ENCODE measurements around the gene CSTPP1.

Gene CSTPP1

DNA sequence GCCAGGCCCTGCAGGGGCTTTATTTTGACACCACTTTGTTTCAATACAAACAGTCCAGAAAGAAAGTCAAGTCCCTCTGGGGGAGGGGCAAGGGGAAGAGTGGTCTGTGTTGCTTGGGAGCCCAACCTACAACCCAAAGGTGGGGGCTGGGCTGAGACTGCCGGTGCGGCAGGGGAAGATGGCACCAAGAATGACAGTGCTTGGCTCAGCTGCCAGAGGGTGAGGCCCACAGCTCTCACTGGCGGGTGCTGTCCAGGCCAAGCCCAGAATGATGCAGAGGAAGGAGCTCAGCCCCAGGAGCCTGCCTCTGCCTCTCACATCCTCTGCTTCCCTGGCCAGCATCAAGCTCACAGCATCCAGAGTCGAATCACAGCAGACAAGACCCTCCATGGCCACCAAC lies 227.8 kb downstream of the CSTPP1 start:
- no peak for DNase-seq

DNA sequence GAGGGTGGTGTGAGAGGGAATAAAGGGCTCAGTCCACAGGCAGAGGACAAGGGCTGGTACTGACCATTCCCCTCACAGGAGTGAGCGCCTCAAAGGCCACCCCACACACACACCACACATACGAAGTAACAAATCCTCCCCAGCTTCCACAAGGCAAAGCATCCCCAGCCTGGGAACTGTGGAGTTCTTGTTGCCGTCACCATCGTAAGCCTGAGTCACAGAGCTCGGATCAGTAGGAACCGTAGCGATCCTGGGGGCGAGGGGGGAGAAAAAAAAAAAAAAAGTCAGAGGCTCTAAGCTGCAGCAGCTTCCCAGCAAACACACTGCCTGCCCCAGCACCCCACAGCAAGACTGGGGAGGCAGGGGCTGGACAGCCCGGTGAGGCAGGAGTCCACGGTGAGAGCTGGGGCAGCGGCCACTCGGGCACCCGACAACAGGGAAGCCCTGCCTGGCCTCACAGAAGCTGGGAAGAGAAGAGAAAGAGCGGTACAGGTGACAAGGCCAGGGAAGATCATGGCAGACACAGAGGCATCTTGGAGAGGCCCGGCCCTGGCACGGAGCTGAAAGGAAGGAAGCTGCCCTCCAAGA lies 228.8 kb downstream of the CSTPP1 start:
- DNase-seq = no peak

- no peak for DNase-seq
Observed at GRCh38 chr11:47166368-47166767, 229.8 kb downstream of the CSTPP1 start.

DNA sequence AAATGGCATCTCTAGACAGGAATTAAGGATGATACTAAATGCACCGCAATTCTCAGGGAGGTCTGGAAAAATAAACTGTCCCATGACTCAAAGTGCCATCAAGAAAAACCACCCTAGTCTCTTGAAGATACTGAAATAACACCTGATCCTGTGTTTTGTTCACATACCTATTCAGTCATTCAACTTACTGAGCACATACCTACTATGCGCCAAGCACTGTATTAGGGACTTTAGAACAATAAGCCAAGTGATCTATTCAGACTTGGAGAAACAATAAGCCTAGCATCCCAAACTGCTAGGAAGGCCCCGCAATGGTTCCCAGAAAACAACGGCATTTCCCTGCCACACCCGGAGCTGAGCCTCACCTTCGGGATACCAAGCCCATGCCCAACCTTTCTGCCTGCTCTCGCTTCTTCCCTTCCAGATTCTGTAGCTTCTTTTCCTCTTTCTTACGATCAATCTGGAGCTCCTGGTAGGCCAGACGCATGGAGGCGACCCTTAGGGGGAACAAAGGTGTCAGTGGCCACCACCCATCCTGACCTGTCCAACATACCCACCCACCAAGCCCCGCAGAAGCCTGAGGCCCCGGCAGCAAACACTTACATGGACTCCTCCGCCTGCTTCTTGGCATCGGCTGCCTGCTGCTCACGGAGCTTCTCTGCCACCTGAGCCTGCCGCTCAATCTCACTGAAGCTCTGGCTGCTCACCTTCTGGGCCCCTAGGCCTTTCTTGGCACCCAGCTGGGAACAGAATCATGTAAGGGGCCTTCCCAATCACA lies 234.7 kb downstream of the CSTPP1 start:
- no peak for DNase-seq

- DNase-seq = no peak
Observed at GRCh38 chr11:47171856-47172255, 235.3 kb downstream of the CSTPP1 start.

- no peak for DNase-seq
Observed at GRCh38 chr11:47172740-47173336, 236.3 kb downstream of the CSTPP1 start.

- no peak for DNase-seq
Observed at GRCh38 chr11:47175746-47176327, 239.3 kb downstream of the CSTPP1 start.

DNA sequence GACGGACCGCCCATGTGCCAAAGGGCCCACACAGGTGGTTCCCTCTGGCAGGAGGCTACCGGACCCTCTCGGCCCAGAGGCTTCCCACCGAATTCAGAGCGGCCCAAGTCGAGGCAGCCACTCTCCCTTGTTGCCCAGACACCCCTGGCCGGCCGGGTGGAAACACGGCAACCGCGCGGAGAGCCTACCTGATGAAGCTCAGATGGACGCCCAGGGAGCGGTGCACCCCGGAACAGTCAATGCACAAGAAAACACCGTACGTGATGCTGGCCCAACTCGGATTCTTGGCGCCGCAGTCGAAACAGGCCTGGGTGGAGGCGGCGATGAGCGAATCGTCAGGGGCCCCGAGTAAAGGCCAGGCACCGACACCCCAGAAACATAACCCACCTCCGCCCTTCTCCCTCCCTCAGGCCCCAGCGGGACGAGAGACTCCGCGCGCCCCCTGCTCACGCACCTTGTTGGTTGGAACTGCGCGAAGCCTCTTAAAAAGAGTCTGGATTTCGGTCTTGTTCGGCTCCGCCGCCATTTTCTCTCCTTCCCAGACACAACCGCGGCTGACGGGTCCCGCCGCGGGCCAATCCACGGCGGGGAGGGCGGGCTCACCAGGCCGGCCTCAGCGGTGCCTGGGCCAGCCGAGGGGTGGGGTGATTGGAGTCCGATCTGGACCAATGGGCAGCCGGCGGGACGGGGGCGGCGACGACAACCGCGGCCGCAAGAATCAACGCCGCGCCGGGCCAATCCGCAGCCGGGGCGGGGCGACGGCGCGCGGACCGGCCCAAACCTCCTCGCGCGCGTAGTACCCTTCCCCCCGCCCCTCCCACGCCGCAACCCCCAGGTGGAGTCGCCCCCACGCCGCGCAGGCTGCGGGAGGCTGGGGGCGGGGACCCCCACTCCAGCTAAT lies 240.0 kb downstream of the CSTPP1 start, which contains the start of gene ARFGAP2:
ARFGAP2 (minus strand) TSS at position 552 of the 901 bp plus-strand sequence; CDS start at position 526, 26 bp downstream.
- DNase-seq = peak; percentile 89 to 97 (median 94)

- peak; percentile 51 to 64 (median 59) for DNase-seq
Observed at GRCh38 chr11:47177229-47177845, 240.8 kb downstream of the CSTPP1 start.

- no peak for DNase-seq
Observed at GRCh38 chr11:47177846-47178245, 241.3 kb downstream of the CSTPP1 start.

DNA sequence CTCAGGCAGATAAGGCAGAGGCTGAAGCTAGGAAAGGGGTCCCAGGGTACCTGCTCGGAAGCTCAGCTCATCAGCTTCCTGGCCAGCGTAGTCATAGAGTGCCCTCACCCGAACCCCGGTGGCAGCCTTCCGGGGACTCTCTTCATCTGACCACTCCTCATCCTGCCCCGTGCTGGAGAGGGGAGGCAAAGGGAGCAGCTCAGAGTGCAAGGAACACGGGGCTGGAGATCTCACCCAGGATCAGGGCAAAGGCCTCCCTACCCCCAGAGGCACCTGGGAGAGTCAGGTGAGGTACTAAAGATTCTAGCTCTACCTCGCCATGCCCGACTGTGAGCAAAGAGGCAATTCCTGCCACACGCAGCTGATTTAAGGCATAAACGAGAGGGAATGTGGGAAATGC lies 241.8 kb downstream of the CSTPP1 start:
- DNase-seq = no peak

DNA sequence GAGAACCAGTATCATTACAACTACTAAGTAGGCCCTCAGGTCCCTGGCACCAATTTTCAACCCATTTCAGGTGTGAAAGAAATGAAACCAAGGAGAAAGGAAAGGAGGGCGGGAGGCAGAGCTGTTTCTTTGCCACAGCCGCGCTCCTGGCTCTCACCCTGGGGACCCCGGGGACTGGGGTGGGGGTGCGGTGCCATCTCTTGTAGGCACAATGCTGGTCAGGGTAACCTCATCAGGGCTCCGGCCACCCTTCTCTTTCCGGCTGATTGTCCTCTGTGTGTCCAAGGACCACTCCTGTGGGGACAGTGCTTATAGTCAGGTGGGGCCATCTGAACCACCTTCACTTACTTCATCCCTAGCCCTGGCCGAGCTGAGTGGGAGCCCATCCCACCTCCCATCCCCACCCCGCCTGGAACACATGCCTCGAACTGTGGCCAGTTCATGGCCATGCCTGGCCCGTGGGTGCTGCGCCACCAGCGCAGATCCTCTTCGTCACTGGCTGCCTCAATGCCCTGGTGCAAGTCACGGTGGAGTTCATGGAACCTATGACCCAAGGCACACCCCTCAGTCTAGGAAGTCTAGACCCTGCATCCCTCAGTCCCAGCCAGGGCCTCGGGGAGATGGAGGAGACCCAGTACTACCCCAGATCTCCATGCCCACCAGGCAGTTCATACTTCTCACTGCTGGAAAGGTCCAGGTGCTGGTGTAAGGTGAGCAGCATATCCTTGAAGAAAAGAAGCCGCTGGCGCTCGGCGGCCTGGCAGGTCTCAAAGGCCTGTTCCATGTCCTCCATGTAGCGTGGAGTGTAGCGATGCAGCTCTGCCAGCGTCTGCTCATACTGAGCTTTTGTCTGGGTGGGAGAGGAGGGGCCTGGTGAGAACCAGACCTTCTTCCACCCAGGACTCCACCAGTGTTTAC lies 242.4 kb downstream of the CSTPP1 start:
- no peak for DNase-seq

GRCh38 chr11:47179655-47179991 lies 243.1 kb downstream of the CSTPP1 start:
- peak in 2 of 4 experiments; percentile 12 to 23 for DNase-seq

DNA sequence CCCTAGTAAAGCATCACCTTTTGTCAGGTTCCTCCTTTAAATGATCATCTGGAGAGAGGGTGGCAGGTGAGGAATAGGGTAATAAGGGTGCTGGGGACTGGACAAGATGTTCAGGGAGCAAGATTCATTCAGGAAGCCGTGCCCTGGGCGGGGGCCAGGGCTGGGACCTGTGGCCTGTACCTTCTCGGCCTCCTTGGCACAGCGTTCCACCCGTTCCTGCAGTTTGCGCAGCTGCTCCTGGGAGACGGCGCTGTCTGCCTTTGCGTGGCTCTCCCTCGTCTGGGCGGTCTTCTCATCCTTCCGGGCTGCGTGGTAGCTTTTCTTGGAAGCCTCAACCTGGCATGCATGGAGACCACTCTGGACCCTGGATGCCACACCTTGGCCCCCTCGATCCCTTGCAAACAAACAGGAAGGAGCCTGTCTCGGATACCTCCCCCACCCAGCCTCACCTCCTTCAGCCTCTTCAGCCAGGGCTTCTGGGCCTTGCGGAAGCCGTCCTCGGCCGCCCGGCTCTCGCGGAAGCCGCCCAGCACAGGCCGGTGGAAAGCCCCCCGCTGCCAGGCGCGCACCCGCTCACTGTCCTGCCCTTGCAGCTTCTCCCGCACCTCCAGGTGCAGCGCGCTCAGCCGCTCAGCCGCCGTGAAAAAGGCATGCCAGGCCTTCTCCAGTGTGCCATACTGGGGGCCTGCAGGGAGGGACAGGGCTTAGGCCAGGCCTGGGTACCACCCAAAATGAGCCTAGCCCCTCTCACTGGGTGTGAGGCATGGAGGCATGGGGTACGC lies 243.6 kb downstream of the CSTPP1 start:
- no peak for DNase-seq

GRCh38 chr11:47181271-47181670 lies 244.7 kb downstream of the CSTPP1 start:
- no peak for DNase-seq

DNA sequence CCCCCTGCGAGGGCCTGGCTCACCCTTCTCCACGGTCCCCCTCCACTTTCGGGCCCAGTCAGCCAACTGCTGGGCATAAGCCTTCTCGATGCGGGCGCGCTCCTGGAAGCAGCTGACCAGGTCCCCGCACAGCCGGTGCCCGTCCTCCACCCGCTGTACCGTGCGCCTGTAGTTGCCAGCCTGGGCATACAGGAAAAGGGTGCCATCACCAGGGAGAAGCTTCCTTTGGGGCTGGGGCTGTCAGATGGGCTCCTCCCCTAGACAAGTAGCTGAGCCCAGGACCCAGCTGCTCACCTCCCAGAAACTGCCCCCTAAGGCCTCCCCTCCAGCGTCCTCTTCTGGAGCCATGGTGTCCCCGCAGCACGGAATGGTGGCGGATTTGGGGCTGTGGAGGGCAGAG lies 245.8 kb downstream of the CSTPP1 start:
- no peak for DNase-seq

GRCh38 chr11:47183031-47183856 lies 246.7 kb downstream of the CSTPP1 start:
- no peak for DNase-seq

GRCh38 chr11:47183969-47184368 lies 247.4 kb downstream of the CSTPP1 start:
- no peak for DNase-seq

DNA sequence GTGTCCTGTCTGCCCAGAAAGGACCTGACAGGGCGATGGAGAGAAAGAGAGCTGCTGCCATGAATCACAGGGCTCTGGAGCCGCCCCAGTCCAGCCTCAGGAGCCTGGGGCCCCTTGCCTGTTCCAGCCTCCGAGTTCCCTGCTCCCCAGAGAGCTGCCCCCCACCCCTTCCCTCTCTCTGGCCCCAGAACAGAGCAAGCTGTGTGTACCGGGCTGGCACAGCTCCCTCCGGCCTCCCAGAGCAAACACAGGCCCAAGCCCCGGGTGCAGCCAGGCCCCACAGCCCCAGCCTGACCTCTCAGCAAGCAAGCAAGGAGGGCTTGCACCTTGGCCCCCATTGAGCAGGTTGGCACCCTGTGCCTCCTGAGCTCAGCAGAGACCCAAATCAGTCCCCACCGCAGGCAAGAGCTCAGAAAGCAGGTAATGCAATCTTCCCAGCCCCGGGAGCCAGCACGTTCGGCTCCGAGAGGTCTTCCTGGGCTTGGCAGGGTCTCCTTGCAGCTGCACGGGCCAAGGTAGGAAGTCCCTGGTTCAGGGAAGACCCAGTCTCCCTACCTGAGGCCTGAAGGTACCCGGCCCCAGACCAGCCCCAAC lies 248.2 kb downstream of the CSTPP1 start:
- DNase-seq = no peak
